ENCODE measurements around the gene RNF187. TPM values are rescaled to one million over a fixed set of nuclear protein-coding genes. Genes with fewer than 3 reads are reported as not detected.

The RNF187 gene
- total RNA-seq, 1 experiment from 2014 or later = 137 TPM

- Histone ChIP-seq H3K4me1 (ENCODE audit: control insufficient read depth in 1 of 2, insufficient read depth in 2 of 2, low read length in 2 of 2) (no peaks in the 10 kb centered on the region), H3K79me2 (ENCODE audit: insufficient read depth, low read length) (no peaks in the 10 kb centered on the region), H4K20me1 (ENCODE audit: insufficient read depth) (no peaks in the 10 kb centered on the region), H3K9me3 (ENCODE audit: control insufficient read depth in 1 of 2, insufficient read depth in 1 of 2, low read depth in 1 of 2, low read length in 2 of 2) (no peaks in the 10 kb centered on the region), H3K9me2 (ENCODE audit: insufficient read depth) (no peaks in the 10 kb centered on the region), H3K4me2 (ENCODE audit: low read length) (no peak overlapping the region), H3K36me3 (ENCODE audit: control insufficient read depth in 1 of 2, insufficient read depth in 2 of 2, low read length in 2 of 2) (no peaks in the 10 kb centered on the region), H3K27ac (ENCODE audit: low read depth, low read length) (no peak overlapping the region), H2AFZ (ENCODE audit: low read depth, low read length, poor library complexity, severe bottlenecking) (no peak overlapping the region), H3K27me3 (ENCODE audit: insufficient read depth, low read length) (peaks cover 23% of the 10 kb centered on the region), H3K4me3 (replicated peaks in 1 of 2; ENCODE audit: low read depth in 1 of 2, low read length in 2 of 2) (no peak overlapping the region), H3K9ac (ENCODE audit: low read length) (no peak overlapping the region)
- DNase-seq (ENCODE audit: low read depth, low spot score) = no peak
- ChIA-PET CTCF (no interaction called here), POLR2A (no interaction called here), RAD21 (ENCODE audit: low non-redundant PET in 1 of 2, low total read pairs in 2 of 2, uncharacterized antibody in 2 of 2, unreplicated experiment in 2 of 2) (interaction anchor here in 1 of 2 experiments (0.6 kb wide), 1 partner anchor 741 kb away, joined by 3 read pairs; no protein-coding TSS in a partner anchor)
- no peak for TF ChIP-seq CBX3 (IDR thresholded peaks at IDR 0.05; ENCODE audit: low read depth)
- TF ChIP-seq, protein P1, sequence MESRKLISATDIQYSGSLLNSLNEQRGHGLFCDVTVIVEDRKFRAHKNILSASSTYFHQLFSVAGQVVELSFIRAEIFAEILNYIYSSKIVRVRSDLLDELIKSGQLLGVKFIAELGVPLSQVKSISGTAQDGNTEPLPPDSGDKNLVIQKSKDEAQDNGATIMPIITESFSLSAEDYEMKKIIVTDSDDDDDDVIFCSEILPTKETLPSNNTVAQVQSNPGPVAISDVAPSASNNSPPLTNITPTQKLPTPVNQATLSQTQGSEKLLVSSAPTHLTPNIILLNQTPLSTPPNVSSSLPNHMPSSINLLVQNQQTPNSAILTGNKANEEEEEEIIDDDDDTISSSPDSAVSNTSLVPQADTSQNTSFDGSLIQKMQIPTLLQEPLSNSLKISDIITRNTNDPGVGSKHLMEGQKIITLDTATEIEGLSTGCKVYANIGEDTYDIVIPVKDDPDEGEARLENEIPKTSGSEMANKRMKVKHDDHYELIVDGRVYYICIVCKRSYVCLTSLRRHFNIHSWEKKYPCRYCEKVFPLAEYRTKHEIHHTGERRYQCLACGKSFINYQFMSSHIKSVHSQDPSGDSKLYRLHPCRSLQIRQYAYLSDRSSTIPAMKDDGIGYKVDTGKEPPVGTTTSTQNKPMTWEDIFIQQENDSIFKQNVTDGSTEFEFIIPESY (IDR thresholded peaks at IDR 0.05; ENCODE audit: extremely low read depth, insufficient replicate concordance, low read length) = no peak
- no TSS peak for BruUV-seq (replicated peaks)
- intact Hi-C loops (cut with micrococcal nuclease) = no loop called here
- ATAC-seq = no peak
Measured at GRCh38 chr1:228513236-228513900, 26.2 kb downstream of the RNF187 start.

- no peak overlapping the region for H3K4me2 ChIP-seq (ENCODE audit: low read length)
- H4K20me1 ChIP-seq (ENCODE audit: insufficient read depth) = no peaks in the 10 kb centered on the region
- BruUV-seq (replicated peaks) = no TSS peak
- CTCF ChIA-PET = interaction anchor here (1.8 kb wide), 1 partner anchor 515 kb away, joined by 5 read pairs; no protein-coding TSS in a partner anchor
- no peak overlapping the region for H3K9ac ChIP-seq (ENCODE audit: low read length)
- H3K79me2 ChIP-seq (ENCODE audit: insufficient read depth, low read length) = no peaks in the 10 kb centered on the region
- DNase-seq (ENCODE audit: low read depth, low spot score) (no peak), ATAC-seq (no peak)
- intact Hi-C loops (cut with micrococcal nuclease) = loop anchor here (2.0 kb wide), 2 partner anchors 136 to 516 kb away; no protein-coding TSS in a partner anchor
- H3K9me2 ChIP-seq (ENCODE audit: insufficient read depth) = no peaks in the 10 kb centered on the region
- no peak overlapping the region for H2AFZ ChIP-seq (ENCODE audit: low read depth, low read length, poor library complexity, severe bottlenecking)
- H3K36me3 ChIP-seq (ENCODE audit: control insufficient read depth in 1 of 2, insufficient read depth in 2 of 2, low read length in 2 of 2) = no peaks in the 10 kb centered on the region
- H3K27ac ChIP-seq (ENCODE audit: low read depth, low read length) = no peak overlapping the region
- H3K4me1 ChIP-seq (ENCODE audit: control insufficient read depth in 1 of 2, insufficient read depth in 2 of 2, low read length in 2 of 2) = no peaks in the 10 kb centered on the region
- POLR2A ChIA-PET = no interaction called here
- H3K27me3 ChIP-seq (ENCODE audit: insufficient read depth, low read length) = peaks cover 29% of the 10 kb centered on the region
- H3K9me3 ChIP-seq (ENCODE audit: control insufficient read depth in 1 of 2, insufficient read depth in 1 of 2, low read depth in 1 of 2, low read length in 2 of 2) = no peaks in the 10 kb centered on the region
- RAD21 ChIA-PET (ENCODE audit: low non-redundant PET in 1 of 2, low total read pairs in 2 of 2, uncharacterized antibody in 2 of 2, unreplicated experiment in 2 of 2) = interaction anchor here in 1 of 2 experiments (0.6 kb wide), 1 partner anchor 108 kb away, joined by 9 read pairs; the partner anchor contains the start of gene TRIM11
- H3K4me3 ChIP-seq (replicated peaks in 1 of 2; ENCODE audit: low read depth in 1 of 2, low read length in 2 of 2) = no peak overlapping the region
- TF ChIP-seq POLR2A (IDR thresholded peaks at IDR 0.05; ENCODE audit: borderline replicate concordance, extremely low read depth, insufficient read depth, insufficient read length) (no peak), RAD21 (IDR thresholded peaks at IDR 0.05; ENCODE audit: low read depth) (no peak), SP1 (IDR thresholded peaks at IDR 0.05; ENCODE audit: low read depth) (no peak), EZH2phosphoT487 (IDR thresholded peaks at IDR 0.05; ENCODE audit: borderline replicate concordance) (no peak), EGR1 (IDR thresholded peaks at IDR 0.05; ENCODE audit: low read depth) (no peak), CEBPB (IDR thresholded peaks at IDR 0.05; ENCODE audit: low read depth) (no peak), ZFX (IDR thresholded peaks at IDR 0.05) (no peak), SRF (IDR thresholded peaks at IDR 0.05; ENCODE audit: low read depth) (no peak), CBX3 (IDR thresholded peaks at IDR 0.05; ENCODE audit: low read depth) (no peak), POLR2AphosphoS5 (IDR thresholded peaks at IDR 0.05; ENCODE audit: low read depth, low read length) (no peak)
- TF ChIP-seq, protein P2, sequence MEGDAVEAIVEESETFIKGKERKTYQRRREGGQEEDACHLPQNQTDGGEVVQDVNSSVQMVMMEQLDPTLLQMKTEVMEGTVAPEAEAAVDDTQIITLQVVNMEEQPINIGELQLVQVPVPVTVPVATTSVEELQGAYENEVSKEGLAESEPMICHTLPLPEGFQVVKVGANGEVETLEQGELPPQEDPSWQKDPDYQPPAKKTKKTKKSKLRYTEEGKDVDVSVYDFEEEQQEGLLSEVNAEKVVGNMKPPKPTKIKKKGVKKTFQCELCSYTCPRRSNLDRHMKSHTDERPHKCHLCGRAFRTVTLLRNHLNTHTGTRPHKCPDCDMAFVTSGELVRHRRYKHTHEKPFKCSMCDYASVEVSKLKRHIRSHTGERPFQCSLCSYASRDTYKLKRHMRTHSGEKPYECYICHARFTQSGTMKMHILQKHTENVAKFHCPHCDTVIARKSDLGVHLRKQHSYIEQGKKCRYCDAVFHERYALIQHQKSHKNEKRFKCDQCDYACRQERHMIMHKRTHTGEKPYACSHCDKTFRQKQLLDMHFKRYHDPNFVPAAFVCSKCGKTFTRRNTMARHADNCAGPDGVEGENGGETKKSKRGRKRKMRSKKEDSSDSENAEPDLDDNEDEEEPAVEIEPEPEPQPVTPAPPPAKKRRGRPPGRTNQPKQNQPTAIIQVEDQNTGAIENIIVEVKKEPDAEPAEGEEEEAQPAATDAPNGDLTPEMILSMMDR (IDR thresholded peaks at IDR 0.05 in 2 of 3, conservative IDR thresholded peaks at IDR 0.05 in 1 of 3; ENCODE audit: borderline replicate concordance in 1 of 3, insufficient read depth in 1 of 3, low read depth in 2 of 3, low read length in 2 of 3) = no peak
Measured at GRCh38 chr1:228514421-228514820, 27.2 kb downstream of the RNF187 start.

Data from HCT116 (cell line).